CD4-positive, alpha-beta T cell treated with Interleukin-15 for 1 hour (primary cell): ENCODE results near the gene AIMP2.
A peak's percentile ranks its signal among the peaks of the same experiment; 100 is the strongest.
"Not testable (repeated sequence)": the region's sequence is repeated elsewhere in the genome, so short reads cannot be mapped to it uniquely, and the experiment has no call there.

Experiments used
- DNase-seq: peaks from one replicate; pipeline ENCODE4 v3.0.0-alpha.2; 2020

The AIMP2 gene

GRCh38 chr7:6026820-6027311, 17.8 kb downstream of the AIMP2 start:
- DNase-seq: peak; percentile 17

- no peak for DNase-seq
These were observed 18.8 kb downstream of the AIMP2 start for GRCh38 chr7:6027806-6028365.

GRCh38 chr7:6028563-6028962, 19.5 kb downstream of the AIMP2 start:
- no peak for DNase-seq

GRCh38 chr7:6030988-6031387, 21.9 kb downstream of the AIMP2 start, which contains the start of gene ANKRD61:
TSS of gene ANKRD61 (plus strand) at chr7:6031376. CDS start at chr7:6031376, 0 bp downstream.
- DNase-seq: no peak

GRCh38 chr7:6031567-6031966, 22.5 kb downstream of the AIMP2 start:
- no peak for DNase-seq

- no peak for DNase-seq
These were observed 23.1 kb downstream of the AIMP2 start for GRCh38 chr7:6032167-6032566.

GRCh38 chr7:6032641-6033040, 23.6 kb downstream of the AIMP2 start:
- no peak for DNase-seq

- DNase-seq: no peak
These were observed 26.1 kb downstream of the AIMP2 start for GRCh38 chr7:6035165-6035564.

- no peak for DNase-seq
These were observed 26.6 kb downstream of the AIMP2 start for GRCh38 chr7:6035686-6036085.

GRCh38 chr7:6049780-6050179, 40.7 kb downstream of the AIMP2 start:
- no peak for DNase-seq

GRCh38 chr7:6051185-6051584, 42.1 kb downstream of the AIMP2 start:
- DNase-seq: not testable (repeated sequence)

GRCh38 chr7:6056616-6057015, 47.5 kb downstream of the AIMP2 start:
- DNase-seq: no peak

GRCh38 chr7:6057316-6058129, 48.5 kb downstream of the AIMP2 start:
- no peak for DNase-seq

- not testable (repeated sequence) for DNase-seq
These were observed 50.9 kb downstream of the AIMP2 start for GRCh38 chr7:6059941-6060340.

- DNase-seq: peak; percentile 21
These were observed 62.3 kb downstream of the AIMP2 start for GRCh38 chr7:6071406-6071805.
